Neural crest cell (in vitro differentiated cells): ENCODE results near the gene POR. TPM values are rescaled to one million over a fixed set of nuclear protein-coding genes. Genes with fewer than 3 reads are reported as not detected.

Source experiments
- DNase-seq: peaks from one replicate; pipeline ENCODE4 v3.0.0; 2021; ENCODE audit warnings: low read depth, mixed read lengths, low spot score
- H3K27ac Mint-ChIP-seq: one replicate; pipeline ENCODE4 v1.8.0; 2021; ENCODE audit warnings: mild to moderate bottlenecking, mixed read lengths; ENCODE audit not compliant: unreplicated experiment
- H3K27me3 Mint-ChIP-seq: 2 replicates; pipeline ENCODE4 v1.8.0; 2021; ENCODE audit warnings: low read depth, mild to moderate bottlenecking, mixed read lengths
- H3K36me3 Mint-ChIP-seq: 2 replicates; pipeline ENCODE4 v1.8.0; 2021; ENCODE audit warnings: low read depth, mild to moderate bottlenecking, mixed read lengths
- H3K4me1 Mint-ChIP-seq: 2 replicates; pipeline ENCODE4 v1.8.0; 2021; ENCODE audit warnings: mixed read lengths
- H3K4me3 Mint-ChIP-seq: one replicate; pipeline ENCODE4 v1.8.0; 2021; ENCODE audit warnings: mild to moderate bottlenecking, mixed read lengths
- H3K9me3 Mint-ChIP-seq: 2 replicates; pipeline ENCODE4 v1.8.0; 2021; ENCODE audit warnings: mixed read lengths
- long read RNA-seq: library from polyadenylated mRNA; unstranded; transcript quantifications from one replicate; pipeline ENCODE4 v2.0.0, GENCODE V29; 2020
- total RNA-seq: library from RNA; stranded (reverse); gene quantifications from 2 replicates; pipeline ENCODE4 v1.2.1, GENCODE V29; 2021
- TF ChIP-seq, protein P1 (sequence below): fragments of 200-600 bp; sonication (generic); conservative IDR thresholded peaks from 2 replicates; pipeline ENCODE4 v1.5.0; 2021; ENCODE audit warnings: antibody characterized with exemption, mild to moderate bottlenecking

POR gene
- total RNA-seq: 123 and 126 TPM in 2 replicates
- long read RNA-seq, transcript POR-218 (16 exons, 2,522 nt): major isoform, 26 of 50 reads
- long read RNA-seq, partial matches to known transcripts: 19 of 50 reads
- long read RNA-seq, other reads (novel, unspliced or antisense): 5 of 50 reads

DNA sequence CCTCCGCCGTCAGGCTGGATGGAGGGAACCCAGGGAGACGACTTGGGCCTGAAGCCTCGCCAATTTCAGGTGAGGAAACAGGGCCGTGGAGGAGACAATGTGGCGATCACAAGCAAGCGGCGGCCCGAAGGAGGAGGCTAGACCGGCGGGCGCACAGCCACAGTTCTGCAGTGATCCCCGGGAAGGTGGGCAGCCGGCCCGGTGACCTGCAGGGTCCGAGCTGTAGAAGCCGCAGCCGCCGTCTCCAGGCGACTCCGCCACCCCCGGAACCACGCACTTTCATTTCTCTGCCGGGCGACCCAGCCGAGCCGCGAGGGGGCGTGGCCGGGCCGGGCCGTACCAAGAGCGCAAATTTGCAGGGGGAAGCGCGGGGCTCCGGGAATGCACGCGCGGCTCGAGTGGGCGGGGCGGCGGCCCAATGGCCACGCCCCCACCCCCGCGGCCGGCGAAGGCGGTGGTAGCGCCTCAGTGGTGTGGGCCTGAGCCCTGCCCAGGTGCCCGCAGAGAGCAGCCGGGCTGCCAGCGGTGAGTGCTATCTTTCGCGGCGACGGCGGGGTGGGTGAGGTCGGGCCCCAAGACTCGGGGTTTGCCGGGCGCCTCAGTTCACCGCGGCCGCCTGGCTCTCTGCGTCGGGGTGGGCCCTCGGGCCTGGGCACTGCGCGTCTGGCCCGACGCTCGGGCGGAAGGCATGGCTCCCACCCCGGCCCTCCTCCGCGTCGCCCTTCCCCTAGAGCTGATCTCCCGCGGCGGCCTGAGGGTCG lies at the start of gene POR:
POR (plus strand) TSS at position 501 of the 761 bp plus-strand sequence. CDS start 38,847 bp downstream, outside the sequence.
- H3K4me1 Mint-ChIP-seq: peaks cover 31% of the 10 kb centered on the region
- peak; percentile 97 for DNase-seq
- peak within 1 kb of the TSS; percentile 91 for H3K27ac Mint-ChIP-seq
- H3K36me3 Mint-ChIP-seq: no peaks in the 10 kb centered on the region
- H3K4me3 Mint-ChIP-seq: peak within 1 kb of the TSS; percentile 89
- H3K9me3 Mint-ChIP-seq: no peaks in the 10 kb centered on the region
- TF ChIP-seq, protein P1, sequence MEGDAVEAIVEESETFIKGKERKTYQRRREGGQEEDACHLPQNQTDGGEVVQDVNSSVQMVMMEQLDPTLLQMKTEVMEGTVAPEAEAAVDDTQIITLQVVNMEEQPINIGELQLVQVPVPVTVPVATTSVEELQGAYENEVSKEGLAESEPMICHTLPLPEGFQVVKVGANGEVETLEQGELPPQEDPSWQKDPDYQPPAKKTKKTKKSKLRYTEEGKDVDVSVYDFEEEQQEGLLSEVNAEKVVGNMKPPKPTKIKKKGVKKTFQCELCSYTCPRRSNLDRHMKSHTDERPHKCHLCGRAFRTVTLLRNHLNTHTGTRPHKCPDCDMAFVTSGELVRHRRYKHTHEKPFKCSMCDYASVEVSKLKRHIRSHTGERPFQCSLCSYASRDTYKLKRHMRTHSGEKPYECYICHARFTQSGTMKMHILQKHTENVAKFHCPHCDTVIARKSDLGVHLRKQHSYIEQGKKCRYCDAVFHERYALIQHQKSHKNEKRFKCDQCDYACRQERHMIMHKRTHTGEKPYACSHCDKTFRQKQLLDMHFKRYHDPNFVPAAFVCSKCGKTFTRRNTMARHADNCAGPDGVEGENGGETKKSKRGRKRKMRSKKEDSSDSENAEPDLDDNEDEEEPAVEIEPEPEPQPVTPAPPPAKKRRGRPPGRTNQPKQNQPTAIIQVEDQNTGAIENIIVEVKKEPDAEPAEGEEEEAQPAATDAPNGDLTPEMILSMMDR: no peak
- no peaks in the 10 kb centered on the region for H3K27me3 Mint-ChIP-seq

DNA sequence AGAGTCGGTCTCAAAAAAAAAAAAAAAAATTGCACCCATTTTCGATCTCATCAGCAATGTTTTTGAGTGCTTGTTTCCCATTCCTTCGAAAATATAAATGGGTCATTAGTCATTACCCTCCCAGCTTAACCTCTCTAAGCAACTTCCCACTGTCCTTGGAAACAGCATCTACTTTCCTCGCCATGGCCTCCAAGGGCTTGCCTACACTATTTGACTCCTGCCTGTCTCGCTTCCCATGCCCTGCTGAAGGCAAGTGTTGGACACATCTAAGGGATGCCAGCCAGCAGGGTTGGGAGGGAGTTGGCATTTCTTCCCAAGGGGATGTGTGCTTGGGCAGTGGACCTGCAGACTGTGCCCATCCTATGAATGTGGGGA lies 48.9 kb upstream of the POR start:
- Mint-ChIP-seq H3K36me3 (no peaks in the 10 kb centered on the region), H3K4me3 (no peak overlapping the region)

DNA sequence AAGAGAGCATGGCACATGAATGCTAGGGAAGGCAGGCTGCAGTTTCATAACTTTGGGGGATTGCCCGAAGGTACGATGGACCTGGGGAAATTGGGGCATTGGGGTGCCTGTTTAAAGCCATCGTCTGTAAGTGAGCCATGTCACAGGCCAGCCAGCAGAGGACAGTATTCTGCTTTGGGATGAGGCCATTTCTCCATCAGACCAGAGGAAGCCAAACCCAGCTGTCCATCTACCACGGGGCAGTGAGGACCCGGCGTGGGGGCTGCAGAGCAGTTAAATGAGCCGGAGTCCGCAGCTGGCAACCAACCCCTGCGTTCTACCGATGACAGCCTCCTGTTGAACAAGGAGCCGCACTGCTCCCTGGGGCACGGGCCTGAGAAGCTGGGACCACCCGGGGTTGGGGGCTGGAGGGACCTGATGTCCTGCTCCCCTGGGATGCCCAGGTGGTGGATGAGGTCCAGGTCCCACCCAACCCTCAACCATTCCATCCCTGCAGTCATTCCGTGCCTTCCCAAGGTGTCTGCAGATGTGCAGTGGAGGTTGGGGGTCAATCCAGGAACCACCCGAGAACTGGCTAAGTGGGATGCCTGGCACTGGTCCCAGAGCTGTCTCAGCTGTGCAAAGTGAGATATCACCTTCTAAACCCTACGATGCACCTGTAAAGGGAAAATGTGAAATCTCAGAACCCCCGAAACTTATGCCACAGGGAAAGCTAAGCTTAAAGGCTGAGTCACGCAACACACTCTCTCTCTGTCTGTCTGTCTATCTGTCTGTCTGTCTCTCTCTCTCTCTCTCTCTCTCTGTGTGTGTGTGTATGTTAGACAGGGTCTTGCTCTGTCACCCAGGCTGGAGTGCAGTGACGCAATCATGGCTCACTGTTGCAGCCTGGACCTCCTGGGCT lies 48.2 kb upstream of the POR start:
- H3K9me3 Mint-ChIP-seq: peaks cover 2% of the 10 kb centered on the region
- H3K36me3 Mint-ChIP-seq: no peaks in the 10 kb centered on the region
- H3K4me1 Mint-ChIP-seq: no peaks in the 10 kb centered on the region
- H3K4me3 Mint-ChIP-seq: no peak overlapping the region
- H3K27me3 Mint-ChIP-seq: no peaks in the 10 kb centered on the region
- DNase-seq: peak; percentile 49
- H3K27ac Mint-ChIP-seq: no peak overlapping the region
- TF ChIP-seq, protein P1: peak; percentile 83

More for the DNA sequence above, 48.9 kb upstream of the POR start:
- Mint-ChIP-seq H3K27ac (no peak overlapping the region), H3K9me3 (peaks cover 2% of the 10 kb centered on the region), H3K4me1 (no peaks in the 10 kb centered on the region), H3K27me3 (no peaks in the 10 kb centered on the region)
- TF ChIP-seq, protein P1: no peak
- DNase-seq: no peak

DNA sequence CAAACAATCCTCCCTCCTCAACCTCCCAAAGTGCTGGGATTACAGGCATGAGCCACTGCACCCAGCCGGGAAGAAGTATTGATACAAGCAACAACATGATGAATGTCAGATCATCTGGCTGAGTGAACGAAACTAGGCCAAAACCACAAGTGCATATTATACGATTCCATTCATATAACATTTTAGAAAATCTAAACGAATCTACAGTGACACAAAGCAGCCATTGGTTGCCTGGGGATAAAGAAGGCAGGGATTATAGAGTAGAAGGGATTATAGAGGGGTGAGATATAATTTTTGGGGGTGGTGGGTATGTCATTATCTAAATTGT lies 47.6 kb upstream of the POR start:
- Mint-ChIP-seq H3K4me1 (peaks cover 4% of the 10 kb centered on the region), H3K9me3 (peaks cover 2% of the 10 kb centered on the region), H3K27ac (no peak overlapping the region), H3K27me3 (no peaks in the 10 kb centered on the region), H3K36me3 (no peaks in the 10 kb centered on the region), H3K4me3 (no peak overlapping the region)
- TF ChIP-seq, protein P1: no peak
- no peak for DNase-seq

DNA sequence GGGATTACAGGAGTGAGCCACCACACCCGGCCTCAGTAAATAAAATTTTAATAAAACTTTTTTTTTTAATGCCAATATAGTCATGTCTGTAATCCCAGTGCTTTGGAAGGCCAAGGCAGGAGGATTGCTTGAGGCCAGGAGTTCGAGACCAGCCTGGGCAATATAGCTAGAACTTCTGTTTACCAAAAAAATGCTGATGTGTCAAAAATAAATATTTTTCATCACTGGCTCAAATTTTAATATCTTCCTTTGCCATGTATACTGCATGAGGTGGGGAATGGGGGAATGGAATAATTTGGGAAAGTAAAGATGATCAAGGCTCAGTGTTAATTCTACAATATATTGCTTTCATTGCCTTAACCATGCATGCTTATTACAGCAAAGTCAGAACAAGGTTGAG lies 46.8 kb upstream of the POR start:
- TF ChIP-seq, protein P1: no peak
- H3K4me1 Mint-ChIP-seq: peaks cover 4% of the 10 kb centered on the region
- H3K36me3 Mint-ChIP-seq: no peaks in the 10 kb centered on the region
- H3K27ac Mint-ChIP-seq: no peak overlapping the region
- H3K4me3 Mint-ChIP-seq: no peak overlapping the region
- peaks cover 2% of the 10 kb centered on the region for H3K9me3 Mint-ChIP-seq
- no peaks in the 10 kb centered on the region for H3K27me3 Mint-ChIP-seq
- no peak for DNase-seq
